Activated CD4-positive, CD25-positive, alpha-beta regulatory T cell (primary cell): ENCODE data around the gene MAST2.

Experiments used
- DNase-seq, 4 experiments: peaks; one replicate each; lab custom pipeline; 2025; lab: John Stamatoyannopoulos, UW

The MAST2 gene

DNA sequence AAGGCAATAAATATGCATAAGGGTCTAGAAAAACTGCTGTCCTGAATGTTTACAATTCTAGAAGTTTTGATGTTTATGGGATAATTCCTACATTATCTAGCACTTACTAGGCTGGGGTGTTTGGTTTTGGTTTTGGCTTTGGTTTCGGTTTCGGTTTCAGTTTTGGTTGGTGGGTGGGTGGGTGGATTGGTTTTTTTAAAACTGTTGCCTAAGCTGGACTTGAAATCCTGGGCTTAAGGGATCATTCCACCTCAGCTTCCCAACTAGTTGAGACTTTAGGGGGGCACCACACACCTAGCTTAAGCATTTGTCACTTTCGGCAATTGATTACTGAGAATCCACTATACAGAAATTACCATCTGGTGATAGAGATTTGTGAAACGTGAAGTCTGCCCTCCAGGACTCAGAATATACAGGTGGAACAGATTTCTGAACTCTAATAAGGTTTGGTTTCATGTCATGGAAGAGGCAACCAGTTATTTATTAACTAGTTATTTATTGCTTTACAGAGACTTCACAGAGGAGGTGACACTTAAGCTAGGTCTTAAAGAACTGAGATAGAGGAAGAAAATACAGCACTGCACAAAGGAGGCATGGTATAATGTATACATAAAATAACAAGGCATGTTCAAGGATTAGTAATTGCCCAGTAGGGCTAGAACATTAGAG is 259.4 kb downstream of the MAST2 start:
- DNase-seq = no peak

DNA sequence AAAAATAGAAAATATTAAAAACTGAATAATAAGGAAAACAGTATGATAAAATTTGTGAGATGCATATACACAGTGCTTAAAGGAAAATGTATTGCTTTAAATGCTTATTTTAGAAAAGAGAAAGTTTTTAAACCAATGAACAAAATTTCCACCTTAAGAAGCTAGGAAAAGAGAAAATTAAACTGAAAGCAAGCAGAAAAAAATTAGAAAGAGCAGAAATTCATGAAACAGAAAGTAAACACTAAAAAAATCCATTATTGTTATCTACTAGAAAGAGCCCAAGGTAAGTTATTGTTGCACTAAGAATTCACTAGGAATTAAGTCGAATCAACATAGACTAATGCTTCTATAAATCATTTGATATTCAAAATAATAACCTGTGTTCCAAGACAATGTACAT is 261.3 kb downstream of the MAST2 start:
- no peak for DNase-seq

DNA sequence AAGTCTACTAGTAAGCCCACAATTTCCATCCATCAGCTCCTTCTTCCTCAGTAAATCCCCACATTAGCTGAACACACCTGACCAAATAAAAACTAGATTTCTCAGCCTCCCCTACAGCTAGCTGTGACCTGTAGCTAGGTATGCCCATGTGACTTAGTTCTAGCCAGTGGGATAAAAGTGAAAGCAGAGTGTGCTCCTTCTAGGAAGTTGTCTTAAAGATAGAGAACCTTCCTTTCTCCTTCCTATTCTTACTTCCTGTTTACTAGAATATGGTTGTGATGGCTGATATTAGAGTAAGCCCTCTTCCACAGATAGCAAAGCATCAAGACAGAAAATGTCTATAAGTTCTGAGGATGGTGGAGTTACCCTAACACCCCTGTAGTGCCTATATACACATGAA is 262.0 kb downstream of the MAST2 start:
- DNase-seq = no peak

GRCh38 chr1:46067652-46068051 is 264.2 kb downstream of the MAST2 start:
- no peak for DNase-seq

DNA sequence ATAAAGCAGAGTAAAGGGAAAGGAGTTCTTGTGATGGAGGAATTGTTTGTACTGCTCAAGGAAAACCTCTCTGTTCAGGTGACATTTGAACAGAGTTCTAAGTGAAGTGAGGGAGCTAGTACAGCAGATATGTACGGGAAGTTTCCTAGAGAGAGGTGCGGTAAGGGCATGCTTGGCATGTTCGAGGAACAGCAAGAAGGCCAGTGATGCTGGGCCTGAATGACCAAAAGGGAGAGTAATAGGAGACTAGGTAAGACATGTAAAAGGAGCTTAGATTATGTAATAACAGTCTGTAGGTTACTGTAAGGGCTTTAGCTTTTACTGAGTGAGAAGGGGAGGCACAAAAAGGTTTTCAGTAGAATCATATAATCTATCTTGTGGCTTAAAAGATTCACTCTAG is 265.1 kb downstream of the MAST2 start:
- no peak for DNase-seq

DNA sequence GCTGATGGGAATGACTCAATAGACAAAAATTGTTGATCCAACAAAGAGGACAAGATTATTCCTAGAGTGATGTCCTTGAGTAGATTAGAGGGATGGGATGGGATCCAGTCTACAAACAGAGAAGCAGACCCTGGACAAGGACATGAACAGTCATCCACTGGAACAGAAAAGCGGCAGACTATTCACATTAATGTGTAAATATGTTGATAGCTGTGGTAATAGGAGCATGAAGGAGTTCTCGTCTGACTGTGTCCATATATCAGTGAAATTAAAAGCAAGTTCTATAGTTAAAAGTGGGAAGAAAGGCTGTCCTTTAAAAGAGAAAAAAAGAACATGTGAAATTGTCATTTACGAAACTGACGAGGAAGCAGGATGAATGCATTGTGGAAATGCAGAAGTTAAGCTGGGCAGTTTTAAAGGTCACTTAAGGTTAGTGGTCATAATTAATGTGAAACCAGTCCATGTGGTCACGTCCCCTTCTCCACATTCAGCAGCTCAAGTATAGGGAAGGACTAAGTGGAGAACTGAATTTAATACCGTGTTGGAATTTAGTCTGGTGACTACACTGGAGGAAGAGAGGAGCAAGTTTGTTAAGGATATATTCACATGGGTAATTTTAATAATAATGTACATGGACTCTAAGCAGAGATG is 266.9 kb downstream of the MAST2 start:
- no peak for DNase-seq

DNA sequence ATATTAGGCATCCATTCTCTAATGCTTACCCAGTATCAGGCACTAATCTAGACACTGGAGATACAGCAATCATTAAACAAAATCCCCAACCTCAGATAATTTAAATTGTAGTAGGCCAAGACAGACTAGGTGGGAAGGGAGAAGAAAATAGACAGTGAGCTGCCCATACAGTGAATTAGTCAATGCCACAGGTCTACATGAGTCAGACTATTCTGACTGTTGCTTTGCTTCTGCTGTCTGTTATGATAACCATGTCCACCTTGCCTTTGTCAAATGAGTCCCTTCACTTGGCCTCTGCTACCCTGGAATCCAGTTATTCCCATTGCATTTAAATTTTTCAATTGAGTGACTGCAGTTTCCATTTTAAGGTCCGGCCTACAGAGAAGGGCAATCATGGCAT is 269.6 kb downstream of the MAST2 start:
- DNase-seq = no peak

DNA sequence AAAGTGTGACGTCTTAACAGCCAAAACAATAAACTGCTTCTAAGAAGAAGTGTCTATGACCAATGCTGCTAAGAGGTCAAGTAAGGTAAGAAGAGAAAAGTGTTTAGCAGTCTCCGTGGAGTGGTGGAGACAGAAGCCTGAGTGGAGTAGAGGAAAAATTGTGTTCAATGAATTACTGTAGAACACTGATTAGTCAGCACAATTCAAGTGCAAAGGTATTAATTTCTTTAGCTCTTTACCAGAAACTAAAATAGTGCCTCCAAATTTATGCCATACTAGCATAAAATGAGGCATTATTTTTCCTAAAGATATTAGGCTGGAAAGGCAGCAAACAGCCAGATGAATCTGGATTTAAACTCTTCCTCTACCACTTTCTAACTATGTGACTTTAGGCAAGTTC is 272.9 kb downstream of the MAST2 start:
- no peak for DNase-seq

DNA sequence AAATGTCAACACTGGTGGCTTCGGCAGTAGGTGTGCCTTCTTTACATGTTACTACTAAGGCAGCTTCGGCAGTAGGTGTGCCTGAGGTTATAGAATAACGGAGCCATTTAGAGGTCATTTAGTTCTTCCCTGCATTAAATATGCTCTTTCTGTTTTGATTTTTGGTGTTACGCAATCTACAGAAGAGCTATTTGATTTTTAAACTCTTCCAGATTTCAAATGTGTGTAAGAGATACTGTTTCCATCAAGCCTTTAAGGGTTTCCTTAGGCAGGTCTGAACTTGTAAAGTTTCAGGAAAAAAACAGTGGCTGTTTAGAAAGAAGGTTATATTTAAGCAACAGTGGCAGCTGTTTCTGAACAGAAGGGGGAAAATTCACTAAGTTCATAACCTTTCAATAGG is 274.2 kb downstream of the MAST2 start:
- DNase-seq = no peak

GRCh38 chr1:46080257-46080656 is 276.8 kb downstream of the MAST2 start:
- no peak for DNase-seq

DNA sequence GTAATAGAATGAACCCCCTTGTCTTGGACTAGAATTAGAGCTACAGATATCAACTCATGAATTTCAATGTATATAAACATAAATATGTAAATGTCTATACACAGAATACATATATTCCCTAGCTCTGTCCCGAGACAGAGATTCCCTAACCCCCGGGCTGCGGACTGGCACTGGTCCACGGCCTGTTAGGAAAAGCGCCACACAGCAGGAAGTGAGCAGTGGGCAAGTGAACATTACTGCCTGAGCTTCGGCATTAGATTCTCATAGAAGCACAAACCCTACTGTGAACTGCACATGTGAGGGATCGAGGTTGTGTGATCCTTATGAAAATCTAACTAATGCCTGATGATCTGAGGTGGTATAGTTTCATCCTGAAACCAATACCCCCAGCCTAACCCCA is 277.8 kb downstream of the MAST2 start:
- no peak for DNase-seq

DNA sequence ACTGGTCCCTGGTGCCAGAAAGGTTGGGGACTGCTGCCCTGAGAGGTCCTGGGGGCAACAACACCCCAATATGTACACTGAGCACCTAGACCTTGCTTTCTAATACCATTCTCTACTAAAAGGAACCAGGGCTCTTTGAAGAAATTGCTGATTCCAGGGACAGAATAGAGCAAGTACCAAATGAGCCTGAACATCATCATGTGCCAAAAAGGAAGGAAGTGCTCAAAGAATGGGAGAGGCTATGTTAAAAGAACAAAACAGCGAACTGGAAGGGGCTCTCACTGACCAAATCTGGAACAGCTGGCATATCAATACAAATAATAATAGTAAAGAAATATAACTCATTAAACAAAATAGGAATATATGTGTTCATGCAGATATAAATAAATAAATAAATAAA is 278.2 kb downstream of the MAST2 start:
- no peak for DNase-seq

- DNase-seq = no peak
Observed at GRCh38 chr1:46083579-46083978, 280.2 kb downstream of the MAST2 start.

DNA sequence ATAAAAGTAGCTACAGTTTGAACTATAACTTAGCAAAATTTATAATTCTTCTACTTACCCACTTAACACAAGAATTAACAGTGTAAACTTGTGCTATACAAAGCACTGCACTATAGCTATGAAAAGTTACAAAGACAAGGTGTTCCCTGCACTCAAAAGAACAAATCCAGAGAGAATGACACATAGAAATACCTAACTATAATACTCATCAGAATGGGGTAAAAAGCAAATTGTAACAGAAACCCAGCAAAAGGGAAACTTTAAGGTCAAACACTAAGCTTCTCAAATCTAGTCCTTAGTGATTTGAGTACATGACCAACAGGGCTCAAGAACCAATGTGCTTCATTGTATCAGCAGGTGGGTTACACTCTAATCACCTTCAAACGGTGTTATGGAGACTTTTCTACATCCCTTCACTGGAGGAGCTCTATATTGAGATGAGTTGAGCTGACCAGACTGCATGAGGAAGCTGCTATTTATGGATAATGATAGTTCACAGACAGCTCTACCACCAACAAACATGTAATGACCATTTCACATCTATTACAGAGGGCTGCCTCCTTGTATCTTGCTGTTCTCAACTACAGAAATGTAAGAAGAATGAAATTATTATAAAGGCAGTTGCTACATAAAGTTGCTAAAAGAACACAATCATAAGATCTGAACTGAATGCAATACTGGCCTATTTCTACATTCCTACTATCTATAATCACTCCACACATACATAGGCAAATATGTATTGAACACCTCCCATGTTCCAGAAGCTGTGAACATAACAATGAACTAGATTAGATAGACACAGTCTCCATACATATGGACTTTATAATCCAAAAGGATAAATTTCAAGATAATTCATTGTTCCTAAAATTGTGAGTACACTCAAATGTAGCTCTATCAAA is 281.4 kb downstream of the MAST2 start:
- DNase-seq = no peak
